Prostate gland (tissue), 2 donors: Measurements from ENCODE around the gene ALG12.

Experiments
- POLR2A ChIP-seq: fragments of 450-650 bp; IDR thresholded peaks from one replicate; pipeline ENCODE4 v1.6.1; 2016; ENCODE audit warnings: antibody characterized with exemption, mild to moderate bottlenecking
- TF ChIP-seq, protein P1 (sequence below), 4 experiments: fragments of 200-600 bp in 2 of 4; fragments of 450-650 bp in 2 of 4; sonication (generic) in 2 of 4; IDR thresholded peaks; 1 replicate in 3 of 4; 2 replicates in 1 of 4; pipeline ENCODE4 v1.5.1; 2016 to 2019; ENCODE audit warnings: antibody characterized with exemption in 4 of 4, mild to moderate bottlenecking in 2 of 4, moderate library complexity in 2 of 4

DNA sequence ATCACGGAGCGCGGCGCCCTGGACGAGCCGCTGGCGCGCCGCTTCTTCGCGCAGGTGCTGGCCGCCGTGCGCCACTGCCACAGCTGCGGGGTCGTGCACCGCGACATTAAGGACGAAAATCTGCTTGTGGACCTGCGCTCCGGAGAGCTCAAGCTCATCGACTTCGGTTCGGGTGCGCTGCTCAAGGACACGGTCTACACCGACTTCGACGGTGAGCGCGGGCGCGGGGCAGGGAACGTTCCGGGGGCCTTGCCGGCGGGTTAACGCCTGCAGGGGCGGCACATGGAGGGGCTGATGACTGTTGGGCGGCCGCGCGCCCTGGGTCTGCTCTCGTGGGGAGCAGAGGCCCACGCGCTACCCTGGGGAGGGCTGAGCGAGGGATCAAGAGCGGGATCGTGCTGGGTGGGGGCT lies 43.4 kb upstream of the ALG12 start:
- TF ChIP-seq, protein P1, sequence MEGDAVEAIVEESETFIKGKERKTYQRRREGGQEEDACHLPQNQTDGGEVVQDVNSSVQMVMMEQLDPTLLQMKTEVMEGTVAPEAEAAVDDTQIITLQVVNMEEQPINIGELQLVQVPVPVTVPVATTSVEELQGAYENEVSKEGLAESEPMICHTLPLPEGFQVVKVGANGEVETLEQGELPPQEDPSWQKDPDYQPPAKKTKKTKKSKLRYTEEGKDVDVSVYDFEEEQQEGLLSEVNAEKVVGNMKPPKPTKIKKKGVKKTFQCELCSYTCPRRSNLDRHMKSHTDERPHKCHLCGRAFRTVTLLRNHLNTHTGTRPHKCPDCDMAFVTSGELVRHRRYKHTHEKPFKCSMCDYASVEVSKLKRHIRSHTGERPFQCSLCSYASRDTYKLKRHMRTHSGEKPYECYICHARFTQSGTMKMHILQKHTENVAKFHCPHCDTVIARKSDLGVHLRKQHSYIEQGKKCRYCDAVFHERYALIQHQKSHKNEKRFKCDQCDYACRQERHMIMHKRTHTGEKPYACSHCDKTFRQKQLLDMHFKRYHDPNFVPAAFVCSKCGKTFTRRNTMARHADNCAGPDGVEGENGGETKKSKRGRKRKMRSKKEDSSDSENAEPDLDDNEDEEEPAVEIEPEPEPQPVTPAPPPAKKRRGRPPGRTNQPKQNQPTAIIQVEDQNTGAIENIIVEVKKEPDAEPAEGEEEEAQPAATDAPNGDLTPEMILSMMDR (IDR thresholded peaks at IDR 0.05) = no peak
- TF ChIP-seq POLR2A = peak; percentile 2
